Subcutaneous abdominal adipose tissue (tissue), 5 donors: ENCODE data around the gene NBPF6.
"Not testable (repeated sequence)": the region's sequence is repeated elsewhere in the genome, so short reads cannot be mapped to it uniquely, and the experiment has no call there.

Experiments
- H3K27ac ChIP-seq: one replicate; pipeline ENCODE4 v1.7.0; 2013; ENCODE audit warnings: low read depth, mild to moderate bottlenecking, inconsistent platforms, low read length, moderate library complexity
- H3K27me3 ChIP-seq, 5 donors: one replicate each; pipeline ENCODE4 v1.7.0; 2013; ENCODE audit warnings: low read length in 5 of 5, inconsistent platforms in 1 of 5; ENCODE audit not compliant: control insufficient read depth in 5 of 5, insufficient read depth in 4 of 5
- H3K36me3 ChIP-seq, 5 donors: one replicate each; pipeline ENCODE4 v1.7.0; 2013; ENCODE audit warnings: low read length in 5 of 5; ENCODE audit not compliant: control insufficient read depth in 5 of 5, insufficient read depth in 5 of 5
- H3K4me1 ChIP-seq, 5 donors: one replicate each; pipeline ENCODE4 v1.7.0; 2013; ENCODE audit warnings: low read length in 5 of 5, mild to moderate bottlenecking in 3 of 5, moderate library complexity in 1 of 5; ENCODE audit not compliant: control insufficient read depth in 5 of 5, insufficient read depth in 5 of 5
- H3K4me3 ChIP-seq, 5 donors: one replicate each; pipeline ENCODE4 v1.7.0; 2013; ENCODE audit warnings: low read length in 5 of 5, low read depth in 1 of 5
- H3K9ac ChIP-seq, 5 donors: one replicate each; pipeline ENCODE4 v1.7.0; 2013; ENCODE audit warnings: low read length in 5 of 5, mild to moderate bottlenecking in 4 of 5, moderate library complexity in 3 of 5
- H3K9me3 ChIP-seq, 5 donors: one replicate each; pipeline ENCODE4 v1.7.0; 2013; ENCODE audit warnings: low read length in 5 of 5; ENCODE audit not compliant: control insufficient read depth in 5 of 5
- donor health status: healthy.
- donor health status: healthy.
- donor health status: healthy.
- donor health status: healthy.
- donor health status: healthy.

Gene NBPF6

GRCh38 chr1:108450043-108450442 is at the start of gene NBPF6:
TSS of gene NBPF6 (plus strand) at chr1:108450343. CDS start at chr1:108450602, 259 bp downstream.
- H3K27ac ChIP-seq, H3K4me3 ChIP-seq, H3K27me3 ChIP-seq, H3K4me1 ChIP-seq, H3K9ac ChIP-seq, H3K36me3 ChIP-seq, H3K9me3 ChIP-seq: not testable (repeated sequence)

- not testable (repeated sequence) for H3K9me3 ChIP-seq, H3K27ac ChIP-seq, H3K36me3 ChIP-seq, H3K4me3 ChIP-seq, H3K27me3 ChIP-seq, H3K9ac ChIP-seq, H3K4me1 ChIP-seq
Observed at GRCh38 chr1:108411098-108411833, 38.9 kb upstream of the NBPF6 start.

- not testable (repeated sequence) for H3K4me3 ChIP-seq, H3K9ac ChIP-seq, H3K27ac ChIP-seq, H3K9me3 ChIP-seq, H3K27me3 ChIP-seq, H3K36me3 ChIP-seq, H3K4me1 ChIP-seq
Observed at GRCh38 chr1:108420129-108420528, 30.0 kb upstream of the NBPF6 start.

GRCh38 chr1:108421061-108421916 is 28.9 kb upstream of the NBPF6 start:
- H3K4me1 ChIP-seq, H3K27me3 ChIP-seq, H3K9me3 ChIP-seq, H3K36me3 ChIP-seq, H3K9ac ChIP-seq, H3K27ac ChIP-seq, H3K4me3 ChIP-seq: not testable (repeated sequence)

- not testable (repeated sequence) for H3K9ac ChIP-seq, H3K4me3 ChIP-seq, H3K9me3 ChIP-seq, H3K4me1 ChIP-seq, H3K27me3 ChIP-seq, H3K27ac ChIP-seq, H3K36me3 ChIP-seq
Observed at GRCh38 chr1:108426877-108427276, 23.3 kb upstream of the NBPF6 start.

GRCh38 chr1:108432002-108432401 is 18.1 kb upstream of the NBPF6 start:
- H3K4me3 ChIP-seq, H3K4me1 ChIP-seq, H3K36me3 ChIP-seq: not testable (repeated sequence)

GRCh38 chr1:108433404-108433803 is 16.7 kb upstream of the NBPF6 start:
- not testable (repeated sequence) for H3K9me3 ChIP-seq, H3K9ac ChIP-seq, H3K36me3 ChIP-seq

More at GRCh38 chr1:108432002-108432401, 18.1 kb upstream of the NBPF6 start:
- H3K27me3 ChIP-seq, H3K27ac ChIP-seq, H3K9ac ChIP-seq, H3K9me3 ChIP-seq: not testable (repeated sequence)

GRCh38 chr1:108438536-108438935 is 11.6 kb upstream of the NBPF6 start:
- not testable (repeated sequence) for H3K27ac ChIP-seq, H3K9me3 ChIP-seq, H3K36me3 ChIP-seq, H3K9ac ChIP-seq, H3K4me1 ChIP-seq, H3K4me3 ChIP-seq, H3K27me3 ChIP-seq

More at GRCh38 chr1:108433404-108433803, 16.7 kb upstream of the NBPF6 start:
- not testable (repeated sequence) for H3K27ac ChIP-seq, H3K4me3 ChIP-seq, H3K4me1 ChIP-seq, H3K27me3 ChIP-seq

GRCh38 chr1:108454521-108454920 is 4.4 kb downstream of the NBPF6 start:
- not testable (repeated sequence) for H3K4me1 ChIP-seq, H3K27me3 ChIP-seq, H3K9me3 ChIP-seq, H3K9ac ChIP-seq, H3K4me3 ChIP-seq, H3K36me3 ChIP-seq, H3K27ac ChIP-seq

GRCh38 chr1:108458661-108459060 is 8.5 kb downstream of the NBPF6 start:
- not testable (repeated sequence) for H3K4me1 ChIP-seq, H3K9ac ChIP-seq, H3K4me3 ChIP-seq, H3K36me3 ChIP-seq, H3K27ac ChIP-seq, H3K9me3 ChIP-seq, H3K27me3 ChIP-seq
